Measurements from ENCODE around the gene FGFR2. TPM values are rescaled to one million over a fixed set of nuclear protein-coding genes. Genes with fewer than 3 reads are reported as not detected.
A peak's percentile ranks its signal among the peaks of the same experiment; 100 is the strongest.

The FGFR2 gene
- total RNA-seq, 1 donor from 2014 or later, result 11.8 TPM

DNA sequence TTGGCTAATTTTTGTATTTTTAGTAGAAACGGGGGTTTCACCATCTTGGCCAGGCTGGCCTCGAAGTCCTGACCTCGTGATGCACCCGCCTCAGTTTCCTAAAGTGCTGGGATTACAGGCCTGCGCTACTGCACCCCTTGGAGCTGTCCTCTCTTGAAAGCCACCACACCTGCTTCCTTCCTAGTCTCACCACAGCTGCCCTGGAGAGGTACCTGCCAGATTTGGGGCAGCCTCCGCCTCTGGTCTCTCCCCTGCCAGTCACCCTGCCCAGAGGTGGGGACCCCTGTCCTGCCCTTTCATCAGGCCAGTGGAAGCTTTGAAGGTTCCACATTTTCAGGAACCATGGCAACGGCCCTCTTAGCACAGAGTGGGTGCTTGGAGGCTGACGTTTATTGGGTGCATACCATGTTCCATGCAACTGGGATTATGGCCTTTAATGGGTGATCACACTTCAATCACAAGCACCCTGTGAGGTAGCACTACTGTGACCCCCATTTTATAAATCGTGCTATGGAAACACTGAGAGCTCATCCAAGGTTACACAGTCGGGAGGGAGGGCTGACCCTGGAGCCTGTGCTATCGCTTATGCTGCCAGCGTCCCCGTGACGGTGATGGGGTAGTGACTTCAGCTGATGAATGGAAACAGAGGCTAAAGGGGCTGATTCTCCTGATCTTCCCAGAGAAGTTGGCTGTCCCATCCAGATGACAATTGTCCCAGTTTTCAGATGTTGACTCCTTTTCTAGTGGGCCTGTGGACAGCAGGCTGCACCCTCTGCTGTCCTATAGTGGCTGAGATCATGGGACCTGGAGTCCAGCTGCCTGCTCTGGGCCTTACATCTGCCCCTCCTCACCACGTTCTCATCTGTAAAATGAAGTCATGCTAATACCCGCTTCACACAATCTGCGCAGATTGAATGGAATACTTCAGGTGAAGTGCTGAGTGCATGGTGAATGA is 11.5 kb upstream of the FGFR2 start:
- no peaks in the 10 kb centered on the region for H3K79me2 ChIP-seq (ENCODE audit: insufficient read depth, low read length)
- no peak overlapping the region for H3K27ac ChIP-seq (ENCODE audit: low read depth, low read length)

GRCh38 chr10:121608469-121609190 is 10.4 kb upstream of the FGFR2 start:
- FAIRE-seq (no peak), DNase-seq (ENCODE audit: low read depth) (no peak)
- Histone ChIP-seq H3K27me3 (ENCODE audit: insufficient read depth, low read length) (no peaks in the 10 kb centered on the region), H3K4me2 (ENCODE audit: low read length) (peak overlapping the region; percentile 79), H3K27ac (ENCODE audit: low read depth, low read length) (no peak overlapping the region), H4K20me1 (ENCODE audit: insufficient read depth, low read length) (no peaks in the 10 kb centered on the region), H3K4me1 (ENCODE audit: insufficient read depth, low read length) (no peaks in the 10 kb centered on the region), H2AFZ (ENCODE audit: low read depth, low read length) (peak overlapping the region; percentile 64), H3K79me2 (ENCODE audit: insufficient read depth, low read length) (no peaks in the 10 kb centered on the region), H3K9ac (ENCODE audit: low read length) (peak overlapping the region; percentile 15), H3K36me3 (ENCODE audit: insufficient read depth, low read length) (no peaks in the 10 kb centered on the region), H3K4me3 (ENCODE audit: insufficient read depth, low read depth, low read length) (peak overlapping the region; percentile 26), H3K9me3 (ENCODE audit: insufficient read depth, low read depth, low read length) (no peaks in the 10 kb centered on the region)
- TF ChIP-seq EZH2 (IDR thresholded peaks at IDR 0.05; ENCODE audit: insufficient read depth, low read length) (no peak), CTCF (IDR thresholded peaks at IDR 0.05; ENCODE audit: insufficient read depth, low read depth, low read length) (peak; percentile 27)
- no peak overlapping the region for H3K27ac Mint-ChIP-seq (ENCODE audit: unreplicated experiment)
- H3K36me3 Mint-ChIP-seq (ENCODE audit: low read depth, unreplicated experiment), result no peaks in the 10 kb centered on the region
- H3K4me3 Mint-ChIP-seq (ENCODE audit: unreplicated experiment), result no peak overlapping the region
- H3K9me3 Mint-ChIP-seq (ENCODE audit: unreplicated experiment), result no peaks in the 10 kb centered on the region
- peaks cover 17% of the 10 kb centered on the region for H3K4me1 Mint-ChIP-seq (ENCODE audit: low read depth, unreplicated experiment)
- H3K27me3 Mint-ChIP-seq (ENCODE audit: low read depth, unreplicated experiment), result peaks cover 32% of the 10 kb centered on the region

More for the DNA sequence above, 11.5 kb upstream of the FGFR2 start:
- H3K4me3 Mint-ChIP-seq (ENCODE audit: unreplicated experiment), result no peak overlapping the region
- Histone ChIP-seq H4K20me1 (ENCODE audit: insufficient read depth, low read length) (no peaks in the 10 kb centered on the region), H3K4me3 (ENCODE audit: insufficient read depth, low read depth, low read length) (no peak overlapping the region), H3K36me3 (ENCODE audit: insufficient read depth, low read length) (no peaks in the 10 kb centered on the region), H3K4me1 (ENCODE audit: insufficient read depth, low read length) (no peaks in the 10 kb centered on the region), H3K9me3 (ENCODE audit: insufficient read depth, low read depth, low read length) (no peaks in the 10 kb centered on the region), H3K4me2 (ENCODE audit: low read length) (no peak overlapping the region), H2AFZ (ENCODE audit: low read depth, low read length) (no peak overlapping the region), H3K27me3 (ENCODE audit: insufficient read depth, low read length) (no peaks in the 10 kb centered on the region), H3K9ac (ENCODE audit: low read length) (no peak overlapping the region)
- no peaks in the 10 kb centered on the region for H3K9me3 Mint-ChIP-seq (ENCODE audit: unreplicated experiment)
- TF ChIP-seq EZH2 (IDR thresholded peaks at IDR 0.05; ENCODE audit: insufficient read depth, low read length) (no peak), CTCF (IDR thresholded peaks at IDR 0.05; ENCODE audit: insufficient read depth, low read depth, low read length) (no peak)
- H3K27ac Mint-ChIP-seq (ENCODE audit: unreplicated experiment), result peak overlapping the region; percentile 69
- FAIRE-seq (no peak), DNase-seq (ENCODE audit: low read depth) (no peak)
- peaks cover 33% of the 10 kb centered on the region for H3K27me3 Mint-ChIP-seq (ENCODE audit: low read depth, unreplicated experiment)
- no peaks in the 10 kb centered on the region for H3K36me3 Mint-ChIP-seq (ENCODE audit: low read depth, unreplicated experiment)
- peaks cover 17% of the 10 kb centered on the region for H3K4me1 Mint-ChIP-seq (ENCODE audit: low read depth, unreplicated experiment)

Measured in astrocyte (in vitro differentiated cells and primary cell).